Right lung (tissue), 5 donors: ENCODE results near the gene MRLN. TPM values are rescaled to one million over a fixed set of nuclear protein-coding genes. Genes with fewer than 3 reads are reported as not detected.
"Not testable (repeated sequence)": the region's sequence is repeated elsewhere in the genome, so short reads cannot be mapped to it uniquely, and the experiment has no call there.

Experiments used
- DNase-seq, 2 donors: peaks; one replicate each; pipeline ENCODE4 v3.0.0-alpha.2; 2013
- polyA plus RNA-seq, 5 donors: library from polyadenylated mRNA; unstranded; fragments of 120-200 nt; gene quantifications; one replicate each; pipeline versions ENCODE4 v1.2.1 to v1.2.3, GENCODE V29; 2013; ENCODE audit warnings: inconsistent platforms in 1 of 5, low replicate concordance in 1 of 5; ENCODE audit not compliant: insufficient read length in 5 of 5, insufficient read depth in 1 of 5

Gene MRLN
- polyA plus RNA-seq, 5 donors = 0.74 to 7.5 (median 1.1) TPM

DNA sequence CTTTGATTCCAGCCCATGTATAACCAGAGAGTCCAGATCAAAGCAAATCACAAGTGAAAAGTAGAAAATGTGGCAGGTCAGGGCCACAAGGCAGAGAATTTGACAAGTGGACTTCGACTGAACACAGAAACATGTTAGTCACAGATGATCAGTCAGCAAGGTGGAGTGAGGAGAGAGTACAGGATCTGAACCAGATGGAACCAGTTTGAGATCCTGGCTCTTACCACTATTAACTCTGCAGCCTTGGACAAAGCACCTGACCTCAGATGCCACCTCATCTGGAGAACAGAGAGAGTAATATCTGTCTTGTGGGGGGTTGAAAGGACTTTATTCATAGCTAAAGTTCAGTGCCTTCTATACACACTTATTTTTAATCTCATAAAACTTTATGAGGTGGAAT lies 4.4 kb downstream of the MRLN start:
- no peak for DNase-seq

DNA sequence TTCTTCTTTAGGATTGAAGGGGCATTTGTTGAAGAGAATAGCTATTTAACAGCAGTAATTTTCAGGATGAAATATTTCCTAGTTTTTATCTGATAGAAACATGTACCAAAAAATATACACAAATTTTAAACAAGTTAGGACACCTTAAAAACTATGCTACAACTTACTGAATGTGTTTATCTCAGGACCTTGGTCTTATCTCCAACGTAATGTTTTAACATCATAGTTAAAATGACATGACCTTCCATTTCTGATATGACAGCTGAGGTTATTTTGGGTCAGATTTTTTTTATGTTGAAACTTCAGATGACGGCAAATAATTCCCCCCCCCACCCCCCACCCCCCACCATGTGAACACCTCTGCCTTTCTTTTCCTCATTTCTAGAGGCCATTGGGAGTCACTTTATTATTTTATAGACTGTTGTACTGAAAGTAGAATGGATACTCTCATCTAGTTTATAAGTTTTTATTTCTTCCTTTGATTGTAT lies 8.0 kb downstream of the MRLN start:
- DNase-seq = no peak

DNA sequence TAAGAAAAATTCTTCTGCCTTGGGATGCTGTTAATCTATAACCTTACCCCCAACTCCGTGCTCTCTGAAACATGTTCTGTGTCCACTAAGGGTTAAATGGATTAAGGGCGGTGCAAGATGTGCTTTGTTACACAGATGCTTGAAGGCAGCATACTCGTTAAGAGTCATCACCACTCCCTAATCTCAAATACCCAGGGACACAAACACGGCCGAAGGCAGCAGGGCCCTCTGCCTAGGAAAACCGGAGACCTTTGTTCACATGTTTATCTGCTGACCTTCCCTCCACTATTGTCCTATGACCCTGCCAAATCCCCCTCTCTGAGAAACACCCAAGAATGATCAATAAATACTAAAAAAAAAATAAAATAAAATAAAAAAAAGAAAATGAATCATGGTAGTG lies 8.5 kb downstream of the MRLN start:
- not testable (repeated sequence) for DNase-seq

DNA sequence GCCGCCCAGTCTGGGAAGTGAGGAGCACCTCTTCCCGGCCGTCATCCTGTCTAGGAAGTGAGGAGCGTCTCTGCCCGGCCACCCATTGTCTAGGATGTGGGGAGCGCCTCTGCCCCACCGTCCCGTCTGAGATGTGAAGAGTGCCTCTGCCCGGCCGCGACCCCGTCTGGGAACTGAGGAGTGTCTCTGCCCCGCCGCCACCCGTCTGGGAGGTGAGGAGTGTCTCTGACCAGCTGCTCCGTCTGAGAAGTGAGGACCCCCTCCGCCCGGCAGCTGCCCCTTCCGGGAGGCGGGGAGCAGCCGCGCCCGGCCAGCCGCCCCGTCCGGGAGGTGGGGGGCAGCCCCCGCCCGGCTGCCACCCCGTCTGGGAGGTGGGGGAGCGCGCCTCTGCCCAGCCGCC lies 9.1 kb downstream of the MRLN start:
- not testable (repeated sequence) for DNase-seq

DNA sequence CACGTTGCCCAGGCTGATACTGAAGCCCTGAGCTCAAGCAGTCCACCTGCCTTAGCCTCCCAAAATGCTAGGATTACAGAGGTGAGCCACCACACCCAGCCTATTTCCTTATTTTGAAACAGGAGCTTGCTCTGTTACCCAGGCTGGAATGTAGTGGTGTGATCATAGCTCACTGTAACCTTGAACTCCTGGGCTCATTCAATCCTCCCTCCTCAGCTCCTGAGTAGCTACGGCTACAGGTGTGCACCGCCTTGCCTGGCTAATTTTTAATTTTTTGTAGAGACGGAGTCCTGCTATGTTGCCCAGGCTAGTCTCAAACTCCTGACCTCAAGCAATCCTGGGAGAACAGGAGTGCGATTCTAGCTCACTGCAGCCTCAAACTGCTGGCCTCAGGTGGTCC lies 11.7 kb downstream of the MRLN start:
- DNase-seq = no peak

DNA sequence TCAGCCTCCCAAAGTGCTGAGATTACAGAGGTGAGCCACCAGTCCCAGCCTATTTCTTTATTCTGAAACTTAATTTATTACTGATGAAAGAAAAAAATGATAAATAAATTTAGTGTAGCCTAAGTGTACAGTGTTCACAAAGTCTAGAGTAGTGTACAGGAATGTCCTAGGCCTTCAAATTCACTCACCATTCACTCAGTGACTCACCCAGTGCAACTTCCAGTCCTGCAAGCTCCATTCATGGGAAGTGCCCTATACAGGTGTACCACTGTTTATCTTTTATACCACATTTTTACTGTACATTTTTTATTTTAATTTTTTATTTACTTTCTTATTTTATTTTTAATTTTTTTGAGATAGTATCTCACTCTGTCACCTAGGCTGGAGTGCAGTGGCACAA lies 12.2 kb downstream of the MRLN start:
- DNase-seq = no peak

DNA sequence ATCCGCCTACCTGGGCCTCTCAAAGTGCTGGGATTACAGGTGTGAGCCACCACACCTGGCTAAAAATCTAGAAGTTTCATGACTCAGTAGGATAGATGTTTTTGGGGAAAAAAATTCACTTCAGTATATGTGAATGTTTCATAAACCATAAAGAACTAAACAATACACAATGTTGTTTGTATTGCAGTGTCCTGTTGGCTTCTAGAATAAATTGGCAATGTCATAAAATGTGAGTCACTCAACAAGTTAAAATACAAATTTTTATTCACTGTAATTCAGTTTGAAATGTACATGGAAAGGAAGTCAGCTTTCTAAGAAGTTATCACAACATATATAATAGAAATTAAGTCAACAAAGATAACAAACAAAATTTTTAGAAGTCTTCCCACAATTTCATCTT lies 16.5 kb downstream of the MRLN start:
- DNase-seq = no peak

DNA sequence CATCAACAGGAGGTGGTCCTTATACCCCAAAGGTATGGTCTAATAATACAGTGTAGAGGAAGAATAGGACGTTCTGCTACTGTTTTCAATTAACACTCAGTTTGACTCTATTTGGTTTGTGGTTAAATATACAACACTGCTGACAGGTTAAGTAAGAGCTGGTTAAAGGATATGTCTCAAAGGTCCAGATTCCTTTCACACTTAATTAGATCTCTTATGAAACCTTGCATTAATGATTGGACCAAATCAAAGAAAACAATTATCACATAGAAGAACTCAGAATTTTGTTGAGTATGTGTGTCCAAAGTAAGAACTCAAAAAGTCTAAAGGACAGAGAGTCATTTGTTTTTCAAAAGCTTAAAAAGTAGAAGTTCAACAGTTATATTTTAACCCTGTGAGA lies 18.0 kb downstream of the MRLN start:
- no peak for DNase-seq

DNA sequence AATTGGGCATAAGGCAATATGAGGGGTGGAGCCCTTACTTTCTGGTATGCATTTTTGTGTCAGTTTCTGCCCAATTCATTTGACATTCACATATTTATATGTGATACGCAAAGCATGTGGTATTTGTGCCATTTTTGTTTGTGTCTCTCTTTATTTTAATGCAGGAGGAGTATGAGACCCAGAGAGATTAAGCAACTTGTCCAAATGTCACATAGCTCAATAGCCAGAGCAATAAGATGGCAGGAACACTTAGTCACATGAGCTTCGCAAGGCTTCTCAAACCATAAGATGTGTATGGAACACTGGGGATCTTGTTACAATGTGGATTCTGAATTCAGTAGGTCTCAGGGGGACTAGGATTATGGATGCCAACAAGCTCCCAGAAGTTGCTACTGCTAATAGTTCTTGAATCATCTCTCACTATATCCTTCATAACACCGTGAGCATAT lies 19.2 kb downstream of the MRLN start:
- no peak for DNase-seq

DNA sequence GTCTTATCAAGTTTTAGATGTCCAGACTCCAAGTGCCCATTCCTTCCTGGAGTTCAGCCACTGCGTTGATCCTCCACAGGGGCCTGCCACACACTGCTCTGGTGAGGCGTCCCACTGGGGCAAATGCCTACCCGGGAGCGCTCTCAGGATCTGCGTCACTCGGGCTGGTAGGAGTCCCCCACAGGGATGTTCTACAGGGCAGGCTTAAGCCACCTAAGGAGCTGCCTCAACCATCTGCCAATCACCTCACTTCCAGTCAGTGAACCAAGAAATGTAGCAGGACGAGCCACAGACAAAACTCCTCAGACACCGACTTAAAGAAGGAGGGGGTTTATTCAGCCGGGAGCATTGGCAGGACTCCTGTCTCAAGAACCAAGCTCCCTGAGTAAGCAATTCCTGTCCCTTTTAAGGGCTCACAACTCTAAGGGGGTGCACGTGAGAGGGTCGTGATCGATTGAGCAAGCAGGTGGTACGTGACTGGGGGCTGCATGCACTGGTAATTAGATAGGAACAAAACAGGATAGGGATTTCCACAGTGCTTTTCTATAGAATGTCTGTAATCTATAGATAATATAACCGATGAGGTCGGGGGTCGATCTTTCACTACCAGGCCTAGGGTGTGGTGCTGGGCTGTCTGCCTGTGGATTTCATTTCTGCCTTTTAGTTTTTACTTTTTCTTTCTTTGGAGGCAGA lies 19.8 kb downstream of the MRLN start:
- not testable (repeated sequence) for DNase-seq

DNA sequence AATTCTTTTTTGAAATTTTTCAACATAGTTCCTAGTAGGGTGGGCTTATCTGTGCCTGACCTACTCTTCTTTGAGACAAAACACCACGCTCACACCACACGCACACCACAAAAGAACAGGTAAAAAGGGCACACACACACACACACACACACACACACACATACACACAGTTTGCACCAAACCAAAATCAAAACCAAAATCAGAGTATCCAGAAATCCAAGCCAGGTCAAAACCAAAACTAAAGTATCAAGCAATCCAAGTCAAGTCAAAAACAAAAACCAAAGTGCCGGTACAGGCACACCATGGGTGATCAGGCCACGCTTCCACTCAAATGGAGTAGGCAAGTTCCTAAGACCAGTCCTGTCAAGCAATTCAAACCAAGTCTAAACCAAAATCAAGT lies 20.4 kb downstream of the MRLN start:
- not testable (repeated sequence) for DNase-seq

DNA sequence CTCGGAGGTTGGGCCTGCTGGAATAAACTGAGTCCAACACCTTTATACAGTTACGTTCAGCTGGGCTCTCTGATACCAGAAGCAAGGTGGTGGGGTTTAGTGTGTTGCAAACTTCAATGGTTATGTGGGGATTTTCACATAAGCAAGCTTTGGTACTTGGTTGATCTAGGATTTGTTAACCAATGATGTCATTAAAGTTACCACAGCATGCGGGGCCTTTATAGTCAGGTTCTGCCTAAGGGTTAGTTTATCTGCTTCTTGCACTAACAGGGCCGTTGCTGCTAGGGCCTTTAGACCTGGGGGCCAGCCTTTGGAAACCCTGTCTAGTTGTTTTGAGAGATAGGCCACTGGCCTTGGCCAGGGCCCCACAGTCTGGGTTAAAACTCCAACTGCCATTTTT lies 24.1 kb downstream of the MRLN start:
- DNase-seq = not testable (repeated sequence)

DNA sequence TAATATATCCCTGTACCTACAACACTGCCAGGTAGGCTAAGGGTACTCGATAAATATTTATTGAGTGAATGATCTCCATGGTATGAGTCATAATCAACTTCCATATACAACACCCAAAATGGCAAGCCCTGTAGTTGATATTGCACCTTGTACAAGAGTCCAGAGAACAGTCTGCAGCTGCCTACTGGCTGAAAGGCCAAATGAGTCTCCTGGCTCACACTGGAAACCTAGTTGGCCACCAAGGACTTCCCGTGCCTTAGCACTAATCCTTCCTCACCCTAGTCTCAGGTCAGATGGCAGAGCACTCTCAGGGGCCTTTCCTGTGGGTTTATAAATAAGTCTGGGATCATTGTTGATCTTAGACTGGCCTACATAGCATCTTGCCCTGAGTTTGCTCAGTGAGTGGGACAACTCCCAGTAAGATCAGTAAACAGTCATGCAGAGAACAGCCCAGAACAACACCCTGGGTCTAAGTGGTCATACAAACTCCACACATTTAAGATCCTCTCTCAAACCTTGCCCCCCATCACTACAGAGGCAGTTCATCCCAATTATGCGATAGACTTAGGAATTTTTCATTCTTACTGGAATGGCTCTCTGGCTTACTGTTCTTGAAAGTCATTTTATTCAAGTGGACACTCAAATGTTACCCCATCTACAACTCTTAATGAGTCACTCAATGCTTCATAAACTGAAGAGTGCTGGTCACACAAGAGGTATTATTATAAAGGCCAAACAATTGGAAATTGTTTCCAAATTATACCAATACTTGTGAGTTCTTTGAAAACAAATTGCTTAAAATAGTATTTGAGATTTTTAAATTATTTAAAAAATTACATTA lies 28.9 kb downstream of the MRLN start:
- DNase-seq = no peak

DNA sequence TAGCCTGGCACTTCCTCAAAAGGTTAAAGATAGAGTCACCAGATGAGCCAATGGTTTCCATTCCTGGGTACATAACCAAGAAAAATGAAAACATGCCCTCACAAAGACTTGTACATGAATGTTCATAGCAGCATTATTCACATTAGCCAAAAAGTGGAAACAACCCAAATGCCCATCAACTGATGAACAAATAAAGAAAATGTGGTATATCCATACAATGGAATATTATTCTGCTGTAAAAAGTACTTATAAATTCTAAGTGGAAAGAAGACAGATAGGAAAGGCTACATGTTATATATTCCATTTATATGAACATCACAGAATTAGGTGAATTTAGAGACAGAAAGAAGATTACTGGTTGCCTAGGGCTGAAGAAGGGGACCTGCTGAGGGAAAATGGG lies 32.9 kb downstream of the MRLN start:
- DNase-seq = no peak

DNA sequence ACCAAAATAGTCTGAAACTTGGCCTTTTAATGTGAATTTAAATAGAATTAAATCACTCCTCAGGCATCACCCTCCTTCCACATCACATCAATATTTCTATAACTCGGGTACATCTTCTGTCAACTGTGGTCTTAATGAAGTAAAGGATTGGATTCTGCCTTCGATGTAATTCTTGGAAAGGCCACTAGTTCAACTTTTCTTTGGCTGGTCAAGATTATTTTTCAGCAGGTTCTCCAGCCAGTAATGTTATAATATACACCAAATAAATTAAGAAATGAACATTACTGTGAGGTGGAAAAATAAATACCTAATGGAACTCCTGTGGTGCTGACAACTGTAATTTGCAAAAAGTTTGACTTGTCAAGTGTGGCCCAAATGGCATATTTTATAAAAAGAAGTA lies 33.9 kb downstream of the MRLN start:
- no peak for DNase-seq

DNA sequence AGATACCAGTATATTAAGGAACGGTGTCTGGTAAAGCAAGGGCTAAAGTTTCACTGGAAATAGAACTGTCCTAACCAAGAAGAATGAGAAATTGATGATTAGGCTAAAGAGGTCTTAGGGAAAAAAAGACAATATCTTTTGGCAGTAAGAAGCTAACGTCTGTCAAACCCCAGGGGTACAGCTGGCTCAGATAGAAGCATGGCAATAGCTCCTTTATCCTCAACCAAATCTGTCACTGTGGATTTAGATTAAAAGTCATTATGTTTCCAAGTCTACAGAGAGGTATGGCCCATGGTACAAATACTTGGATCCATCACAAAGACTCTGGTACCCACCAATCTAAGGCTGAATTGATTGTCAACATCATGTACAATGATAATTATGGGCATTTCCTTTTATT lies 35.0 kb downstream of the MRLN start:
- DNase-seq = no peak

DNA sequence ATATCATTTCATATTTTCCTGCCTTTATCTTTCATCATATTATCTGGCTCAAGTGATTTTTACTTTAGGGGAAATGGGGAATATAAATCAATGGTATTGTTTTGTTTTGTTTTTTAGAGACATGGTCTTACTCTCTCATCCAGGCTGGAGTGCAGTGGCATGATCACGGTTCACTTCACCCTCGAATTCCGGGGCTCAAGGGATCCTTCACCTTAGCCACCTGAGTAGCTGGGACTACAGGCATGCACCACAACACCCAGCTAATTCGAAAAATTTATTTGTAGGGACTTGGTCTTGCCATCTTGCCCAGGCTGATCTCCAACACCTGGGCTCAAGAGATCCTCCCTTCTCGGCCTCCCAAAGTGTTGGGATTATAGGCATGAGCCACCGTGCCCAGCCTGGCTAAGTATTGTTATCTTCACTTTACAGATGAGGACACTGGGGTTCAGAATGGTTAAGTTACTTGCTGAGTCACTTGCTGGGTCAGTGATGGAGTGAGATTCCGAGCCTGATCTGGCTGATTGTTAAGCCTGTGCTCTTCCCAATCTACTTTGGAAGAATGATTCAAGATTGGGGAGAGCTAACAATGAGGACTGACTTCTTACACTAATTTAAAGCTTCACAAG lies 39.9 kb downstream of the MRLN start:
- no peak for DNase-seq

DNA sequence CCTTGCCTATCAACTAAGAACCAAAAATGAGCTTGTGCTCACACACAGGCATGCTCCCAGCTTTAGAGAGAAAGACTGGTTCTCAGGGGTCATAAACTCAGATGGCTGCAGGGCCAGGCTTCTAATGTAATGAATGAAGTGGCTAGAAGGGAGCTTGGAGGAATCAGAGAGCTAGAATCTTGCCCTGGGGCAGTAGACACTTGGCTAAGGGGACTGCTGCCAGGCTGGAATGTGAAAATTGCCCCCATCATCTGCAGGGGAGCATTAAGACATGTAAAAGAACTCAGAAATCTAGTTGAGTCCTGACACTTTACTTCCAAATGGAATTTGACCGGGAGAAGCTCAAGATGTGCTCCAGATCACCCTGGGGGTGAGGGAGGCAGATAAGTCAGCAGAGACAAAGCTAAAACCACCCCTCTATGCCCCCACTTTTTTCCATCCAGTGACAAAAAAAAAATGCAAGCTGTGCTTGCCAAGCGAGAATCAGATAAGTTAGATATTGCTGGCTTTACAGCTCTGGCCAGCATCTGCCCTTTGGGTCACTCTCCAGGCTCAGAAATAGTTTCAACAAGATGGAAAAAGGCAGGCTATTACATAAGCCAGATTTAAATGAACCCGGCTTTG lies 41.3 kb downstream of the MRLN start:
- DNase-seq = no peak

DNA sequence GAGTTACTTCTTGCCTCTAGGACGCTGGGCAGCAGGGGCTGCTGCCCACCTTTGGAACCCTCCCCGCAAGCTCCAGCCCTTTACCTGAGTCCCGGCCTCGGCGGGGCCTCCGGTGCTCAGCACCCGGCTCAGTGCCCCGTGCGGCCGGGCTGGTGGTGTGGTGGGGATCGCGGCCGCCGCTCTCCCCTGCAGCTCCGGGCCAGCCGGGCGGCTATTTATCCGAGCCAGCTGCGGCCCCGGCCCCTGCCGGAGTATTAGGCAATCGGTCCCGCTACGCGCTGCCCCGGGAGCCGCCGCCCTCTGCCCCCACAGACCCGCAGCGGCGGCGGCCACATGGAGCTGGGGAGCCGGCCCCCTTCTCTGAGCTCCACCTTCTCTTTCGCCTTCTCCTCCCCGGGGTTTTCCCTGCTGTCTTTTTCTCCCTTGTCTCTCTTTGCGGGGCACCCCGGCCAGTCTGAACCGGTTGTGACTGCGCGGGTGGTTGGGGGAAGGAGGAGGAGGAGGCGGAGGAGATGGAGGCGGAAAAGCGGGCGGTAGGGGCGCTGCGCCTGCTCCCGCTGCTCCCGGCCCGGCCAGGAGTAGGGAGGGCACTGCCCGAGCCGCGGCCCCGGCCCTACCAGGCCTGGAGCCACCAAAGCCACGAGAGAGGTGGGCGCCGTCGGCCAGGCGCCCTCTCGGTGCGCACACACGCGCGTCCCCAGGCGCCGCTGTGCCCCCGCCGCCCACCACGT lies 43.7 kb downstream of the MRLN start, which contains the start of gene SLC16A9:
TSS of gene SLC16A9 (minus strand) at position 456 of the 731 bp plus-strand sequence. CDS start 25,559 bp downstream, outside the sequence.
- peak; percentile 85 to 86 for DNase-seq

DNA sequence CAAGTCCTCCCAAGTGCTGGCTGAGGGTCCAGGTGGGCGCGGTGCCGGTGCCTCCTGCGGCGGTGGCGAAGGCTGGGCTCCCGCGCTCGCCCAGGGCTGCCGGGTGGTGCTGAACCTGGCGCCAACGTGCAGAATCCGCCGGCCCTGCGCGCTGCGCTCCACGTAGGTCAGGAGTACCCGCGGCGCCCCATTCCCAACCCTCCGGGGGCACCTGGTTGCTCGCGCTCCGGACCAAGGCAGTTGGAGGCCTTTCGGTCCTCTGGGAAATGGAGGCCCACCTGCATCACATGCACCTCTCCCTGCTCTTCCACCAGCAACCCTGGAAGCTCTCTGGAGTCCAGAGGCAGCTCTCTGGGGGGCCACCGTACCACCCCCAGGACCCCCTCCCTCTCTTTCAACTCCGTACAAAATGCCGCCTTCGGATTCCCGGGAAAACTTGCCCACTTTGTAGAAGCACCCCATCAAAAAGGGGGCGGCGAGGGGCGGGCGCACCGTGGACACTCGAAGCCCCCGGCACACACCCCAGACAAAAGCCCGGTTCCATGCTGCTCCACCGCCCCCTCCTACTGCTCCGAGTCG lies 44.4 kb downstream of the MRLN start:
- DNase-seq = peak in 1 of 2 donors; percentile 27
